Measurements from ENCODE around the gene TAMALIN.

The TAMALIN gene

GRCh38 chr12:52032446-52032803 lies 25.7 kb downstream of the TAMALIN start:
- Mint-ChIP-seq H3K4me3 (peak overlapping the region; percentile 66), H3K9me3 (no peaks in the 10 kb centered on the region), H3K27ac (peak overlapping the region; percentile 35), H3K4me1 (ENCODE audit: low read depth) (peaks cover 40% of the 10 kb centered on the region), H3K36me3 (ENCODE audit: low read depth) (no peaks in the 10 kb centered on the region), H3K27me3 (no peaks in the 10 kb centered on the region)
- no peak for DNase-seq

DNA sequence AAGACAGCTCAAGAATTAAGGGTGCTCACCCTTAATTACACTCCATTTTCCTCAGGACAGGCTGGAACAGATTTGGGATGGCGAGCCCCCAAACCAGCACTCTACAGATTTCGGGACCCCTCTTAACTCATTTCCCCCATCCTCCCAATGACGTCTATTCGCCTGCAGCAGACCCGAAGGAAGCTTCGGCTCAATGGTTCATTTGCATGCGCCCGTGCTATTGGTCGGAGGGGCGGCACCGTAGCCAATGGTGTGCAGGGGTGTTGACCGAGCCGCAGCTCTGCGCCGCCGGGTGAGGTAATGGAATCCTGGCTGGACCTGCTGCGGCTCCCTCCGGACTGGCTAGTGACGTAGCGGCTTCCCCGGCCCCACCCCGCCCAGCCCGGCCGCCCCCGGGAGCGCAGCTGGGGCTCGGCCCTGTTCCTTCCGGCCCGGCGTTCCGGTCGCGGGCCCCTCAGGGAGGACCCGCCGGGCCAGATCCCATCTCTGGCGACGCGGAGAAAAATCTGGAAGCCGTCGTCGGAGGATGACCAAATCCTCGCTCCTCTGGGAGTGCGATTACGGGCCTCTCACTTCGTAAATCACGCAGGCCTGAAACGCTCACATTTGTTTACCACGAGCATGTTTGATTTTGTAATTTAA lies 26.2 kb downstream of the TAMALIN start:
- H3K4me1 Mint-ChIP-seq (ENCODE audit: low read depth), result peaks cover 42% of the 10 kb centered on the region
- H3K4me3 Mint-ChIP-seq, result peak overlapping the region; percentile 73
- no peaks in the 10 kb centered on the region for H3K36me3 Mint-ChIP-seq (ENCODE audit: low read depth)
- H3K27ac Mint-ChIP-seq, result peak overlapping the region; percentile 81
- peak; percentile 88 for DNase-seq
- no peaks in the 10 kb centered on the region for H3K9me3 Mint-ChIP-seq
- no peaks in the 10 kb centered on the region for H3K27me3 Mint-ChIP-seq

DNA sequence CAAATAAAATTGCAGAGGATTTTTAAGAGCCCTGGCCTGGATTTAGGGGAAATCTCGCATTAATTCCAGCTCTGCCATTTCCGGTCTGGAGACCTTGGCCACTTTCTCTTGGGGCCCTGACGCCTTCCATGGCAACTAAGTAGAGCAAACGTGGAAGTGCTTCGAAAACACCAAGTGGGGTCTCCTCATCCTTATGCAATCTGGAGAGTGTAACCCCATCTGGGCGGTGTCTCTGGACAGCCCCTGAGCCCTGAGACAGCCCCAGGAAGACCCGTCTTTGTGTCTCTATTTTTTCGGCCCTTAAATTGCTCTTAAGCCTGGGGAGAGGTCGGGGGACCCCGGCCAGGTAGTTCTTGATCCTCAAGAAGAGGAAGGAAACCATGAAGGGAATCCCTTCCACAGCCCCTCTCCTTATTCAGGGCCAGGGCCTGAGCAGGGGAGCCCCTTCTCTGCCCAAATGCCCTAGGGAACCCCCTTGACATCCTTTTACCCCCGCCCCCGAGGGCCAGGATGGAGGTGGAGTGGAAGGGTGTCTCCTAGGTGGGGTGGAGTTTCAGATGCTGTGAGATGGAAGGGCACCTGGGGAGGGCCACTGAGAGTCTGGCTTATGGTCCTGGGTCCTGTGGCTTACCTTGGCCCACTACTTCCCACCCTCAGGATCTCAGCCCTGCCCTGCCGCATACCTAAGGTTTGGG lies 26.8 kb downstream of the TAMALIN start:
- H3K4me3 Mint-ChIP-seq, result peak overlapping the region; percentile 73
- H3K9me3 Mint-ChIP-seq, result no peaks in the 10 kb centered on the region
- no peaks in the 10 kb centered on the region for H3K36me3 Mint-ChIP-seq (ENCODE audit: low read depth)
- H3K27me3 Mint-ChIP-seq, result no peaks in the 10 kb centered on the region
- DNase-seq, result no peak
- peak overlapping the region; percentile 81 for H3K27ac Mint-ChIP-seq
- peaks cover 48% of the 10 kb centered on the region for H3K4me1 Mint-ChIP-seq (ENCODE audit: low read depth)

GRCh38 chr12:52035190-52035589 lies 28.4 kb downstream of the TAMALIN start:
- no peak overlapping the region for H3K27ac Mint-ChIP-seq

GRCh38 chr12:52035926-52036325 lies 29.2 kb downstream of the TAMALIN start:
- Mint-ChIP-seq H3K27ac (no peak overlapping the region), H3K4me1 (ENCODE audit: low read depth) (peaks cover 70% of the 10 kb centered on the region), H3K4me3 (peak overlapping the region; percentile 62), H3K36me3 (ENCODE audit: low read depth) (no peaks in the 10 kb centered on the region), H3K27me3 (no peaks in the 10 kb centered on the region), H3K9me3 (no peaks in the 10 kb centered on the region)
- DNase-seq, result no peak

More at GRCh38 chr12:52035190-52035589, 28.4 kb downstream of the TAMALIN start:
- DNase-seq, result no peak
- H3K4me1 Mint-ChIP-seq (ENCODE audit: low read depth), result peaks cover 63% of the 10 kb centered on the region
- H3K4me3 Mint-ChIP-seq, result no peak overlapping the region
- H3K36me3 Mint-ChIP-seq (ENCODE audit: low read depth), result no peaks in the 10 kb centered on the region
- H3K9me3 Mint-ChIP-seq, result no peaks in the 10 kb centered on the region
- H3K27me3 Mint-ChIP-seq, result no peaks in the 10 kb centered on the region

- H3K36me3 Mint-ChIP-seq (ENCODE audit: low read depth), result no peaks in the 10 kb centered on the region
- no peaks in the 10 kb centered on the region for H3K9me3 Mint-ChIP-seq
- DNase-seq, result peak; percentile 83
- H3K27me3 Mint-ChIP-seq, result no peaks in the 10 kb centered on the region
- peak overlapping the region; percentile 62 for H3K4me3 Mint-ChIP-seq
- no peak overlapping the region for H3K27ac Mint-ChIP-seq
- H3K4me1 Mint-ChIP-seq (ENCODE audit: low read depth), result peaks cover 73% of the 10 kb centered on the region
Observed at GRCh38 chr12:52036587-52037171, 29.9 kb downstream of the TAMALIN start.

DNA sequence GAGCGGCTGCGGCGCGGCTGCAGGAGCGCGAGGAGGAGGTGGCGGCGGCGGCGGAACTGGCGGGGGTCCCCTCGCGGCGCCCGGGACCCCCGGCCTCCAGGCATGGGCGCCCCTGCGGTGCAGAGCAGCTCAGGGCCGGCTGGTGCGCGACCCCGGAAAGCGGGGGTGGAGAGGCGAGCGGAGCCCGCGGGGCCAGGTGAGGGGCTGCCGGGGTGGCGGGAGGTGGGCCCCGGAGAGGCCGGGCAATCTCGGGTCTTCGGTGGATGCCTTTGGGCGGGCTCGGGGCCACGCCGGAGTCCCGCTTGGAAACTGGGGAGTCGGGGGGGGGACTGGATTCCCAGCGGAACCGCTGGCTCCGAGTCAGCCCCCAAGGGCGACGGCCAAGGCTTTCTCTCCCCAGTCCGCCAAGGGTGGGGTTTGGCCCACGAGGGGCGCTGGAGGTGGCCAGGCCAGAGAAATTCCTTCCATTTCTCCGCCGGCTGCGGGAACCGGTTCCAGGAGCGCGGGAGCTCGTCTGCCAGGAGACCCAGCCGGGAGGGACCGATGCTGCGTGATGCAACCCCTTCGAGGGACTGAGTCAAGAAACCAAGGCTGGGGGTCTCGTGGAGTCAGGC lies 30.6 kb downstream of the TAMALIN start:
- Mint-ChIP-seq H3K9me3 (no peaks in the 10 kb centered on the region), H3K4me3 (peak overlapping the region; percentile 79), H3K27me3 (no peaks in the 10 kb centered on the region), H3K36me3 (ENCODE audit: low read depth) (no peaks in the 10 kb centered on the region), H3K27ac (no peak overlapping the region), H3K4me1 (ENCODE audit: low read depth) (peaks cover 75% of the 10 kb centered on the region)
- DNase-seq, result peak; percentile 53

- no peak for DNase-seq
- Mint-ChIP-seq H3K36me3 (ENCODE audit: low read depth) (no peaks in the 10 kb centered on the region), H3K9me3 (no peaks in the 10 kb centered on the region), H3K27me3 (no peaks in the 10 kb centered on the region), H3K27ac (peak overlapping the region; percentile 53), H3K4me3 (peak overlapping the region; percentile 79), H3K4me1 (ENCODE audit: low read depth) (peaks cover 73% of the 10 kb centered on the region)
Observed at GRCh38 chr12:52038447-52038846, 31.7 kb downstream of the TAMALIN start.

DNA sequence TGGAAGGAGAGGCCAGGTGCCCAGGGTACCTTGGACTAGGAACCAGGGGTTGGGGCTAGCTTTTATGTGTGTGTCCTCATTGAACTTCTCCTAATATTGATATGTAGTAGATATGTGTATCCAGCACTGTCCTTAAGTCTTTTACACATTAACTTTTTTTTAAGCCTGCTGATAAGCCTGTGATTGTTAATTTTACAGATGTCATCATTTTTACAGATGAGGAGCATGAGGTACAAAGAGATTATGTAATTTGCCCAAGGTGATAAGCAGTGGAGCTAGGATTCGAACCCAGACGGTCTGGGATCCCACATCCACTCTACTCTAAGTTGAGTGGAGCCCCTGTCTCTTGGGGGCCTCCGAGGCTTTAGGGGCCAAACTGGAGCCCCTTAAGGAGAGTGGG lies 34.3 kb downstream of the TAMALIN start:
- H3K4me1 Mint-ChIP-seq (ENCODE audit: low read depth), result peaks cover 57% of the 10 kb centered on the region
- no peaks in the 10 kb centered on the region for H3K27me3 Mint-ChIP-seq
- no peak for DNase-seq
- no peak overlapping the region for H3K4me3 Mint-ChIP-seq
- no peaks in the 10 kb centered on the region for H3K36me3 Mint-ChIP-seq (ENCODE audit: low read depth)
- no peaks in the 10 kb centered on the region for H3K9me3 Mint-ChIP-seq
- H3K27ac Mint-ChIP-seq, result no peak overlapping the region

DNA sequence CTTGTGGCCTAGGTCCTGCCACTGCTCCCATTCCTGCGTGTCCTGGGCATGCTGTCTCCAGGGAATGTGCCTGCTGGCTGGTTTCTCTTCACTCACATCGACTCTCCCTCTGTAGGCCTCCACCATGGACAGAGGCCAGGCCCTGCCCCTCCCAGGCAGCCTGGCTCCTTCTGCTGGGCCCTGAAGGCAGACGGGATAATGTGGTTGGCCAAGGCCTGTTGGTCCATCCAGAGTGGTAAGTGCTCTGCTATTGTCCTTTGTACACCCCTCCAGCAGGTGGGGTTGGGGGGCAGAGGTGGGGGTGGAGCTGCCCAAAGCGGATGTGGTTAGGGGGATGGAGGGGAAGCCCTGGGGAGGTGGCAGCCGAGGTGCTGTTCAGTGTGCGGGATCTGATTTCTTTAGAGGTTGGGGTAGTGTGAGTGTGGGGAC lies 35.0 kb downstream of the TAMALIN start:
- Mint-ChIP-seq H3K36me3 (ENCODE audit: low read depth) (no peaks in the 10 kb centered on the region), H3K4me1 (ENCODE audit: low read depth) (peaks cover 51% of the 10 kb centered on the region), H3K9me3 (no peaks in the 10 kb centered on the region), H3K4me3 (peak overlapping the region; percentile 47), H3K27ac (peak overlapping the region; percentile 71), H3K27me3 (no peaks in the 10 kb centered on the region)
- peak; percentile 49 for DNase-seq

- DNase-seq, result no peak
- Mint-ChIP-seq H3K4me1 (ENCODE audit: low read depth) (peaks cover 49% of the 10 kb centered on the region), H3K36me3 (ENCODE audit: low read depth) (no peaks in the 10 kb centered on the region), H3K9me3 (no peaks in the 10 kb centered on the region), H3K4me3 (no peak overlapping the region), H3K27me3 (no peaks in the 10 kb centered on the region), H3K27ac (no peak overlapping the region)
Observed at GRCh38 chr12:52042706-52043385, 36.1 kb downstream of the TAMALIN start.

DNA sequence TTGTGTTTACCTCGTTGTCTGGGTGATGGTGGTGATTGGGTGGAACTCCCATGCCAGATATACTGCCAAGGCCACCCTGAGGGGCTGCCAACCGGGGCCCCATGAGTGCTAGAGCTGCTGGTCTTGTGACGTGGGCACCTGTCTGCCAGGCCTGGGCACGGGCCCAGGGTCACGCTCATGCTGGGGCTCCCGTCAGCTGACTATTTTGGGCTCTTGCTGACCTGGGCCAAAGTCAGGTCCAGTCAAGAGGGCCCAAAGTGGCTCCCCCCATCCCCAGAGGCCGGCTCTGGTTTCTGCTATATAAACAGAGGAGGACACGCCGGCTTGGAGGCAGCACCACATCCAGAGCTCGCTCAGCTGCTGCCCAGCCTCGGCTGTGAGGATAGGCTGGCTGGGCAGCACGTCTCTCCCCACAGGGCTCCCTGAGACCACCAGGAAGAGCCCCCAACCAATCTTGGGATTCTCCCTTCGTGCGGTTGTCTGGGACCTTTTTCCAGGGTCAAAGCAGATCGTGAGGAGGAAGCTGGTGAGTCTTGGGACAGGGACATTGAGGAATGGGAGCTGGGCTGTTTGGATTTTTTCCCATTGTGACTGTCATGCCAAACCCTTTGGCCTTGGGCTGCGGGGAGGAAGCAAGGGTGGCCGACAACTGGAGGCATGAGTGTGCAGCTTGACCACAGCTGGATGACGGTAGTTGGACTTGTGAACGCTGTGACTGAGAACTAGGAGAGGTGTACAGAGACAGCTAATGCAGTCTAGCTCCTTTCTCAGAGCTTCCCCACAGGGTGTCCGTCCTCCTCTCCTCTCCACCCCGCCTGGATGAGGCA lies 36.9 kb downstream of the TAMALIN start:
- Mint-ChIP-seq H3K4me3 (no peak overlapping the region), H3K27me3 (no peaks in the 10 kb centered on the region), H3K4me1 (ENCODE audit: low read depth) (peaks cover 43% of the 10 kb centered on the region), H3K36me3 (ENCODE audit: low read depth) (no peaks in the 10 kb centered on the region), H3K27ac (no peak overlapping the region), H3K9me3 (no peaks in the 10 kb centered on the region)
- DNase-seq, result no peak

DNA sequence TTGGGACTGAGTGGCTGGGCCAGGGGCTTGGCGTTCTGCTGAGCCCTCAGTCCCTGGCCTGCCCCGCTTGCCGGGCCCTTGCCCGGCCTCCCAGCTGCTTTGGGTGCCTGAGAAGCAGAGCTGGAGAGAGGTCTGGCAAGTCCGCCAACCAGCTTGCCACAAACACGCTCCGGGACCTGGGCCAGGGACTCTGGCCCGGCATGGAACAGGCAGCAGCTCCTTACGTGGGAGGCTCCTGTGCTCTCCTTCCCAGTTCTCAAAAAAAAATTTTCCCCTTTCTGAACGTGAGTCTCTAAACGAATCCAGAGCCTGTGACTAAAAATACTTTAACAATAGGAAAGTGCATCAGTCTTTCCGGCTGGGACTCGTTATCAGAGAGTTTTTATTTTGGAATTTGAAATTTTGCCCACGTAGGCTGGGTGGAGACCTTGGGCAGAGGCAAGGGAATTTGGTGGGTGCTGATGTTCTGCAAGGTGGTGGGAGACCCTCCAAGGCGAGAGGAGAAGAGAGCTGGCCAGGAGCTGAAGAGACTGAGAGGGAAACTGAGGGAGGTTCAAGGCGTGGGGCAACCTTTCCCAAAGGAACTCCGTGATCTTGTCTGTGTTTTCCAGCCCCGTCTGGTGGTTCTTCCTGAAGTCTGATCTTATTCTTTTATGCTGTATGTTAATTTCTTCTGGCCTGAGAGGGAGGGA lies 37.7 kb downstream of the TAMALIN start:
- Mint-ChIP-seq H3K27ac (no peak overlapping the region), H3K4me3 (no peak overlapping the region), H3K27me3 (no peaks in the 10 kb centered on the region), H3K4me1 (ENCODE audit: low read depth) (peaks cover 38% of the 10 kb centered on the region), H3K36me3 (ENCODE audit: low read depth) (no peaks in the 10 kb centered on the region), H3K9me3 (no peaks in the 10 kb centered on the region)
- DNase-seq, result no peak
